ENCODE measurements around the gene PAX3. TPM values are rescaled to one million over a fixed set of nuclear protein-coding genes. Genes with fewer than 3 reads are reported as not detected.

Gene PAX3
- polyA plus RNA-seq, 4 donors, result 0.15 TPM; not detected in 3

GRCh38 chr2:222281506-222281905 lies 17.3 kb downstream of the PAX3 start:
- DNase-seq (ENCODE audit: low read depth in 4 of 4, low spot score in 3 of 4), result no peak

DNA sequence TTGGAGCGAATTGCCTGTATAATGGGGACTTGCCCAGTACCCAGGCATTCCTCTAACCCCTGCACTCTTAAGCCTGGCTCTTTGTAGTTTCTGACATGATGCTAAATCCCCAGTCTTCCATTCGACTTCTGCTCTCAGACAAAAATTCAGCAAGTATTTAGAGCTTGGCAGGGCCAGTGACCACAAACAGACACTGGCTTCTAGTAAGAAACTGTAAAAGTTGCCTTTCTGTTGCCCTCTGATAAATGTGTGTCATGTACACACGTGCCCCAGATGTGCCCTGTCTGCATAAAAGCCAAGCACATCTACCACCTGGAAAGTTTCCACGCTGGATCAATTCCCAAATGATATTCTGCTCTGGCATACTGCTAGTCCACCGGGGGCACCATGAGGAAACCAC lies 18.0 kb downstream of the PAX3 start:
- no peak for DNase-seq (ENCODE audit: low read depth in 4 of 4, low spot score in 3 of 4)

- DNase-seq (ENCODE audit: low read depth in 4 of 4, low spot score in 3 of 4), result no peak
These were observed 26.3 kb downstream of the PAX3 start for GRCh38 chr2:222272446-222273015.

- no peak for DNase-seq (ENCODE audit: low read depth in 4 of 4, low spot score in 3 of 4)
These were observed 26.9 kb downstream of the PAX3 start for GRCh38 chr2:222271854-222272253.

- no peak for DNase-seq (ENCODE audit: low read depth in 4 of 4, low spot score in 3 of 4)
These were observed 28.4 kb downstream of the PAX3 start for GRCh38 chr2:222270396-222270795.

- DNase-seq (ENCODE audit: low read depth in 4 of 4, low spot score in 3 of 4), result no peak
These were observed 29.7 kb downstream of the PAX3 start for GRCh38 chr2:222269132-222269531.

GRCh38 chr2:222268311-222268990 lies 30.3 kb downstream of the PAX3 start:
- no peak for DNase-seq (ENCODE audit: low read depth in 4 of 4, low spot score in 3 of 4)

DNA sequence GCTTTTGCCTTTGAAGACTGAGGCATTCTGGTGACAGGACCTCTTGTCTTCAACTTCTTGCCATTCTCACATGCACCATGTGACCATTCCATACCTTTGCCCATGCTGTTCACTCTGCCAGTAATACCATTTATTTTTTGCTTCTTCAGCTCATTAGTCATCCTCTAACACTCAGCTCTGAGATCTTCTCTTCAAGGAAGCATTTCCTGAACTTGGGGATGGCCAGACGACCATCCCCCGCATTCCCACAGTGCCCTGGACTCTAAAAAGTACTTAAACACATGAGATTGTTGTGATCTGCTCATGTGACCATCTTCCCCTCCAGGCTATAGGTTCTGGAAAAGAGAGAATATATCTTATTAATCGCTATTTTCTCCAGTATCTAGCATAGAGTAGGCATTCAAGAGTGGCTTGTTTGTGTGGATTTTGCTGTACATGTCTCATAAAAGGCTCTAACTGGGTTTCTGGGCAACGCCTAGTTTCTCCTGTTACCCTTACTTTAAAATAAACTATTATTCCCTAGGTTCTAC lies 33.9 kb downstream of the PAX3 start:
- DNase-seq (ENCODE audit: low read depth in 4 of 4, low spot score in 3 of 4), result no peak

GRCh38 chr2:222261504-222261903 lies 37.3 kb downstream of the PAX3 start:
- no peak for DNase-seq (ENCODE audit: low read depth in 4 of 4, low spot score in 3 of 4)

DNA sequence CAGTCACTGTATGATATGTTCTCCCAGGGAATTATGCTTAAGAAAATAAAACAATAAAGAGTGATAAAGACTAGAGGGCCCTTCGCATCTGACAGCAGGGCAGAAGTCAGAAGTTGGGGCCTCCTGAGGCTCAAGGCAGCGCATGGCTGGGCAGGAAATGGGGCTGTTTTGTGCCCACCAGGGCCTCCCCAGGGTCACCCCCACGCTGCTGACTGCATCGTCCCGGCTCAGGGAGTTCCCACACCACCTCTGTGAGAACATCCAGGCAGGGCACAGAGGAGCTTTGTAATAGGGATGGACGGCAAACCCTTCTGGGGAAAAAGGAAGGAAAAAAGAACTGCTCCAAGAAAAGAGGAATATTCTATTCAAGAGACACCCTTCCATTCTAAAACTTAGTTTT lies 41.2 kb downstream of the PAX3 start:
- DNase-seq (ENCODE audit: low read depth in 4 of 4, low spot score in 3 of 4), result no peak

- no peak for DNase-seq (ENCODE audit: low read depth in 4 of 4, low spot score in 3 of 4)
These were observed 42.5 kb downstream of the PAX3 start for GRCh38 chr2:222256250-222256649.

DNA sequence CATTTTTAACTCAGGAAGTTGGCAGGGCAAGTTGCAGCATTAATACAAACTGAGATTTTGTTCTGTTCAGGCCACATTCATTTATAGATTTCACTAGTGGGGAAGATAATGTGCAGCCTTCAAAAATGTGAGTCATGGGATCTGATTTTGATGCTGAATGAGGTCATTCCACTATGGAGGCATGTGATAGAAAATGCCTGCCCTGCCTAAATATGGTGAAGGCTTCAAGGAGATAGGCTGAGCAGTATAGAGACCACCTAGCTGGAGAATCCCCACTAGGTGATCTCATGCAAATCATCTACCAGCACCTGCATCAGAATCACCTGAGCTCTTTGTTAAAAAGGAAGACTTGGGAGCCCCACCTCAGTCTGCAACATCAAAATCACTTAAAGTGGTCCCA lies 43.7 kb downstream of the PAX3 start:
- no peak for DNase-seq (ENCODE audit: low read depth in 4 of 4, low spot score in 3 of 4)

DNA sequence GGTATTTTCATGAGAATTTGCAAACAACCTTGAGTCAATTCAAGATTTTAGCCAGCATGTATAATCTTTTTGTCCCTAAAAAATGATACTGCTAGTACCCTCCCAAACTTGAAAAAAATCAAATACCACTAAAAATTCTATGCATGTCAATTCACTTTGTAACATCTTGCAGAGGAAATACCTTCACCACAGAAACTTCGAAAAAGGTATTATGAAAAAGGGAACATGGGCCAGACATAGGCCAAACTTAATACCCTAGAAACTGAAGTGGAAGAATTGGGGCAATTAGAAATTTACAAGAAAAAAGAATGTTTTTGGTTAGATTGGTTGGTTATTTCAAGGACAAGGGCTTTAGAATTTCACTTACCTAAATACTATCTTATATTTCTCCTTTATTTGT lies 48.5 kb downstream of the PAX3 start:
- DNase-seq (ENCODE audit: low read depth in 4 of 4, low spot score in 3 of 4), result no peak

GRCh38 chr2:222249444-222249843 lies 49.4 kb downstream of the PAX3 start:
- no peak for DNase-seq (ENCODE audit: low read depth in 4 of 4, low spot score in 3 of 4)

- no peak for DNase-seq (ENCODE audit: low read depth in 4 of 4, low spot score in 3 of 4)
These were observed 50.0 kb downstream of the PAX3 start for GRCh38 chr2:222248818-222249217.

- DNase-seq (ENCODE audit: low read depth in 4 of 4, low spot score in 3 of 4), result no peak
These were observed 50.5 kb downstream of the PAX3 start for GRCh38 chr2:222248256-222248655.

GRCh38 chr2:222242532-222242931 lies 56.3 kb downstream of the PAX3 start:
- DNase-seq (ENCODE audit: low read depth in 4 of 4, low spot score in 3 of 4), result no peak

GRCh38 chr2:222241128-222241870 lies 57.5 kb downstream of the PAX3 start:
- DNase-seq (ENCODE audit: low read depth in 4 of 4, low spot score in 3 of 4), result no peak

DNA sequence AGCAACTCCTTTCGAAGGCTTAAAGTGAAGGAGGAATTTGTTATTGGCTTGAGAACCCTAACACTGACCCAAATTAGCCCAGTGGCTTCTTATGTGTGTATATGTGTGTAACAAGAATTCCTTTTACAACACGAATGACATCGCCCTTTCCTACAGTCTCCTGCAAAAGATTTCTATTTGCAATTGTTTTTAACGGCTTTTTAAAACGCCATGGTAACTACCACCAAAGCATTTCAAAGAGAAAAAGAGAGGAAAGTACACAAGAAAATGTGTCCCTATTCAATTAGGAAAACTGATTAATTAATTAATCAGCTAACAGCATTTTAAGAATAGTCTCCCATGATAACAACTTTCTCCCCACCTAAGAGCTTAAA lies 58.1 kb downstream of the PAX3 start:
- DNase-seq (ENCODE audit: low read depth in 4 of 4, low spot score in 3 of 4), result no peak

GRCh38 chr2:222239945-222240675 lies 58.7 kb downstream of the PAX3 start:
- DNase-seq (ENCODE audit: low read depth in 4 of 4, low spot score in 3 of 4), result no peak

DNA sequence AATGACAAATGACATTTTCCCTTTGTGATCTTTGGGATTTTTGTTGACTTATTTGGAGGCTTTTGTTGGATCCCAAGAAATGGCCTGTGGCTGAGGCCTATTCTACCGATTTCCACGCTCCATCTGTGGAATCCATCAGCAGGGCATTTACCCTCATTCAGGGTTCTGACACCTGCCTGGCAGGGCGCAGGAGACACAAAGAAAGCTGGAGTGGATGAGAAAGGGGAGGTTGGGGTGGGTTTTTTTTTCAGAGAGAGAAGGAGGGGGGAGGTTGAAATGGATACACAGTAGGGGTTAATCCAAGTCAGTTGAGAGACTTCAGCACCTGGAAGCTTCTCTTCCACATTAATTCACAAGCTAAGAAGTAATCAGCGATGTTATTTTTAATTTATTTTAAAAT lies 59.7 kb downstream of the PAX3 start:
- DNase-seq (ENCODE audit: low read depth in 4 of 4, low spot score in 3 of 4), result no peak
